ENCODE measurements around the gene SOX1.

DNA sequence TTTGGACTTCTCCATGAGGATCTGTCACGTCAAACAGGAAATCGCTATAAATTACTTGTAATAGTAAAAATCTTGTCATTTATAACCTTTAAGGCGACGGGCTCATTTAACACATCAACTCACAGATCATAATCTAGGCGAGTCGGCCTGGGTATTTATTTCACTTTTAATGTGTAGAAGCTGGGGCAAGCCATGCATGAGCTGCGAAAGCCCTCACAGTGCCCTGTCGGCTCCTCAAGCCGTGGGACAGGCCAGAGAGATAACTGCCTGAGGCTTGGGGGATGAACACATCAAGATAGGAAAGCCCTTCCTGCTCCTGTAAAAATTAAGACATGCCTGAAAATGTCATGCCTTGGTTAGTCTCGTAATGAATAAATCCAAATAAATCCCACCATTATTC is 30.8 kb downstream of the SOX1 start:
- TF ChIP-seq SUZ12 (IDR thresholded peaks at IDR 0.05; ENCODE audit: extremely low read depth, insufficient read depth, insufficient read length) (no peak), YY1 (IDR thresholded peaks at IDR 0.05; ENCODE audit: insufficient read depth, insufficient read length) (no peak), ZNF274 (IDR thresholded peaks at IDR 0.05; ENCODE audit: low read depth, low read length) (no peak)

Measured in NT2/D1 (cell line).